Fibroblast of mammary gland (primary cell): ENCODE measurements around the gene ANO4.

ENCODE experiments used
- DNase-seq: peaks from one replicate; pipeline ENCODE4 v3.0.0-alpha.2; 2010; ENCODE audit warnings: low read depth
- H3K4me3 ChIP-seq: 2 replicates; pipeline ENCODE4 v1.5.1; 2011; ENCODE audit warnings: low read depth, mild to moderate bottlenecking, low read length, moderate library complexity; ENCODE audit not compliant: control insufficient read depth
- TF ChIP-seq, protein P1 (sequence below): conservative IDR thresholded peaks from 2 replicates; pipeline ENCODE4 v1.5.1; 2011; ENCODE audit warnings: low read depth, low read length, inconsistent platforms; ENCODE audit not compliant: control insufficient read depth, insufficient read depth

Gene ANO4

DNA sequence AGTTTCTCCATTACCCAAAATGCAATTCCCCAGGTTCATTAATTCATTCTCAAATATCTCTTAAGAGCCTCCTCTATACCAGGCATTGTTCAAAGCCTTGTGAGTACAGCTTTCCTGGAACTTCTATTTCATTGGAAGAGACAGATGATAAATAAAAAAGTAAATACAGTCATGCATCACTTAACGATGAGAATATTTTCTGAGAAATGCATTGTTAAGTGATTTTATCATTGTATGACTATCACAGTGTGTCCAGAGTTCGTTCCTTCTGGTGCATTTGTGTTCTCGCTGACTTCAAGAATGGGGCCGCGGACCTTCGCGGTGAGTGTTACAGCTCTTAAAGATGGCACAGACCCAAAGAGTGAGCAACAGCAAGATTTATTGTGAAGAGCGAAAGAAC, 66.0 kb downstream of the ANO4 start:
- DNase-seq, result peak; percentile 49
- TF ChIP-seq, protein P1, sequence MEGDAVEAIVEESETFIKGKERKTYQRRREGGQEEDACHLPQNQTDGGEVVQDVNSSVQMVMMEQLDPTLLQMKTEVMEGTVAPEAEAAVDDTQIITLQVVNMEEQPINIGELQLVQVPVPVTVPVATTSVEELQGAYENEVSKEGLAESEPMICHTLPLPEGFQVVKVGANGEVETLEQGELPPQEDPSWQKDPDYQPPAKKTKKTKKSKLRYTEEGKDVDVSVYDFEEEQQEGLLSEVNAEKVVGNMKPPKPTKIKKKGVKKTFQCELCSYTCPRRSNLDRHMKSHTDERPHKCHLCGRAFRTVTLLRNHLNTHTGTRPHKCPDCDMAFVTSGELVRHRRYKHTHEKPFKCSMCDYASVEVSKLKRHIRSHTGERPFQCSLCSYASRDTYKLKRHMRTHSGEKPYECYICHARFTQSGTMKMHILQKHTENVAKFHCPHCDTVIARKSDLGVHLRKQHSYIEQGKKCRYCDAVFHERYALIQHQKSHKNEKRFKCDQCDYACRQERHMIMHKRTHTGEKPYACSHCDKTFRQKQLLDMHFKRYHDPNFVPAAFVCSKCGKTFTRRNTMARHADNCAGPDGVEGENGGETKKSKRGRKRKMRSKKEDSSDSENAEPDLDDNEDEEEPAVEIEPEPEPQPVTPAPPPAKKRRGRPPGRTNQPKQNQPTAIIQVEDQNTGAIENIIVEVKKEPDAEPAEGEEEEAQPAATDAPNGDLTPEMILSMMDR, result no peak
- H3K4me3 ChIP-seq, result no peak overlapping the region

DNA sequence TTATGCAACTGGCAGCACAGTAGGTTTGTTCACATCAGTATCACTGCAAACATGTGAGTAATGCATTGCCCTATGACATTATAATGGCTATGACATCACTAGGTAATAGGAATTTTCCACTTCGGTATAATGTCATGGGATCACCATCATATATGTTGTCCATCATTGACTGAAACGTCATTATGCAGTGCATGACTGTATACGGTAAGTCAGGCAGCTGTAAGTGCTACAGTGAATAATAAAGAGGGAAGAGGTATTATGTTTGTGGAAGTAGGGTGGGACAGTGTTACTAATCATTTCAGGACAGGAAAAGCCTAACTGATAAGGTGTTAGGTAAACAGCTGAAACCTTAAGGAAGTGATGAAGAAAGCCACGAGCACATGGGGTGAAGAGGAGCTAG, 68.1 kb downstream of the ANO4 start:
- H3K4me3 ChIP-seq, result no peak overlapping the region
- peak; percentile 6 for DNase-seq
- TF ChIP-seq, protein P1, result no peak

DNA sequence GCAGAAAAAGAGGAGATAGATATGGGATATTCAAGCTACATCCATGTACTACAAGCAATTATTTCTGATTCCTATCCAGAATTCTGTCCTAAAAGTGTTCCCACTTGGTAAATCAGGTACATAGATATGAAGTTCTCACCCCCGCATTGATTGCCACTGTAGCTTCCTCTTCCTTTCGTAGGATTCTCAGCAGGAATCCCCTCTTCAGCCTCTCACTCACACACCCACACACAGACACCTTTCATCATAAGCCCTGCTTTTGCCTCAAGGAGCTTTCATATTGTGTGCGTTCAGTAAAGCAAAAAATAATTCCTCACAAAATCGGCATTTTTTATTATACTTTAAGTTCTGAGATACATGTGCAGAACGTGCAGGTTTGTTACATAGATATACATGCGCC, 69.8 kb downstream of the ANO4 start:
- H3K4me3 ChIP-seq, result no peak overlapping the region
- DNase-seq, result no peak
- TF ChIP-seq, protein P1, result no peak

DNA sequence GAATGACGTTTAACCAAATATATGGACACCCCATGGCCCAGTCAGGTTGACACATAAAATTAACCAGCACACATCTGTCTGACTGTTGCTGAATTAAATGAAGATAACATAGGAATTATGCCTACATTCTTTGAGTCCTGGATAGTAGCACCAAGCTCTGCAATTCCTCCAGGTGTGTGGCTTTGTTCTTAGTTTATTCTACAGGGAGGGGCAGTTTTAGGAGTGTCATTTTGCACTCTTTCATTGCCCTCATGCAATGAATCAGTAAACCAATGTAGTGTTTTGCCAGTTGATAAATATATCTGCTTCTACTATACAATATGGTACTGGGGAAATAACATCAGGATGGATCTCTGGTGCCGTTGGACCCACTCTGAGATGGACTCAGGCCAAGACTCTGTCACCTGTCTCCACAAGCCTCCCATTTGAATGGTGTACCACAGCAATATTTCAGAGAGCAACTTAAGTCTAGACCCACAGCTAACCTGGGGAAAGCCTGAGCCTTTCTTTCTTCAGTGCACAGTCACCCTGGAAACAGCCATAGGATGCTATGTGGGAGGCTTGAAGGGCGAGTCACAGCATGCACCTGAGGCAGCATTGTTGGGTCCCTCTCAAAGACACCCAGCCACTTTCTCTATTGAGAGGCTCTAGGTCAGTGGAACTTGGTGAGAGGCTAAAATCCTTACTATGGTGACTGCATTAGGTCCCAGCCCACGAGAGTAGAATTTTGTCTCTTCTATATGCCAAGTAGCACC, 73.2 kb downstream of the ANO4 start:
- TF ChIP-seq, protein P1, result no peak
- H3K4me3 ChIP-seq, result no peak overlapping the region
- no peak for DNase-seq

DNA sequence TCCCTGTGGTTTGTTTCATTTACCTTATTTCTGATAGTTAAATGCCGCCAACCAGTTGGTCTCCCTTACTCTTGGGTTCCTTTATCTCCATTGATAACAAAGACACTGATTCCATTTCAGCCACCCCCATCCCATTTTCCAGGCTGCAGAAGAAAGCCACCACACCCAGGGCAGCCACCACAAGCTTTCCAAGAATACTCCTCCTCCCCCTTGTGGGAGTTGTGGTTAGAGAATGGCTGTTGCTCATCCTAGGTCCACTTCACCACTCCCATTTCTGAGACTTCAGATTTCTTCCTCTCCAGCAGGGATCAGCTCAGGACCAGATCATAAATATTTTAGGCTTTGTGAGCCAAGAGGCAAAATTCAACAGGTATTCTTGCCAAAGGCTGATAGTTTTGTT, 73.9 kb downstream of the ANO4 start:
- no peak overlapping the region for H3K4me3 ChIP-seq
- peak; percentile 79 for DNase-seq
- TF ChIP-seq, protein P1, result peak; percentile 16

DNA sequence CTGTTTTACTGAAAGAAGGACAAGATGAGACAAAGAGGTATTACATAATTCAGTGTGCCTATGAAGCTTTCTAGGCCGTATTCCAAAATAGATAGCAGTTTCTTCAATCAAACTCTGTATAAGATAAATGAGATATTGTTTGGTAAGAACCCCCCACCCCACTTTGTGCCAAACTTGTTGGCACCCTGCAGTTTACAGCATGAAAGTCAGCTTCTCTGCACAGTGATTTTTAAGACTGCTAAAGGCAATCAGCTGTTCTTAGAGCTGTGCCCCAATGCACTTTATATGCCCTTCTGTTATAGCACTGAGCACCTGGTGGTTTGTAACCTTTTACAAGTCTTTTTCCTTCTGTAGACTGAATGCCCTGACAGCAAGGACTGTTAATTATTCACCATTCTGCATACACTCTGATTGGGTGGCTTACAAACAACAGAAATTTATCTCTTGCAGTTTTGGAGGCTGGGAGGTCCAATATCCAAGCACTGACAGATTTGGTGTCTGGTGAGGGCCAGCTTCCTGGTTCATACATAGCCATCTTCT, 76.7 kb downstream of the ANO4 start:
- TF ChIP-seq, protein P1, result no peak
- no peak for DNase-seq
- H3K4me3 ChIP-seq, result no peak overlapping the region
